ENCODE data around the gene CLASP1. TPM values are rescaled to one million over a fixed set of nuclear protein-coding genes. Genes with fewer than 3 reads are reported as not detected.
A peak's percentile ranks its signal among the peaks of the same experiment; 100 is the strongest.

Gene CLASP1
- total RNA-seq, 1 donor from 2014 or later, result 71.7 TPM

- intact Hi-C loops (cut with micrococcal nuclease), result no loop called here
- Mint-ChIP-seq H3K4me1 (ENCODE audit: low read depth) (peaks cover 28% of the 10 kb centered on the region), H3K27me3 (ENCODE audit: low read depth) (no peaks in the 10 kb centered on the region), H3K4me3 (ENCODE audit: low read depth) (no peak overlapping the region), H3K36me3 (ENCODE audit: low read depth) (peaks cover 3% of the 10 kb centered on the region), H3K27ac (no peak overlapping the region), H3K9me3 (no peaks in the 10 kb centered on the region)
- DNase-seq (ENCODE audit: low spot score), result no peak
Observed at GRCh38 chr2:121536347-121536746, 112.9 kb downstream of the CLASP1 start.

GRCh38 chr2:121534007-121534406 lies 115.3 kb downstream of the CLASP1 start:
- Mint-ChIP-seq H3K36me3 (ENCODE audit: low read depth) (peaks cover 6% of the 10 kb centered on the region), H3K4me1 (ENCODE audit: low read depth) (peaks cover 26% of the 10 kb centered on the region), H3K27ac (no peak overlapping the region), H3K27me3 (ENCODE audit: low read depth) (no peaks in the 10 kb centered on the region), H3K4me3 (ENCODE audit: low read depth) (no peak overlapping the region), H3K9me3 (no peaks in the 10 kb centered on the region)
- DNase-seq (ENCODE audit: low spot score), result no peak
- intact Hi-C loops (cut with micrococcal nuclease), result no loop called here

GRCh38 chr2:121532894-121533293 lies 116.4 kb downstream of the CLASP1 start:
- intact Hi-C loops (cut with micrococcal nuclease), result no loop called here
- DNase-seq (ENCODE audit: low spot score), result no peak
- Mint-ChIP-seq H3K27ac (no peak overlapping the region), H3K9me3 (no peaks in the 10 kb centered on the region), H3K36me3 (ENCODE audit: low read depth) (peaks cover 15% of the 10 kb centered on the region), H3K4me3 (ENCODE audit: low read depth) (no peak overlapping the region), H3K4me1 (ENCODE audit: low read depth) (peaks cover 36% of the 10 kb centered on the region), H3K27me3 (ENCODE audit: low read depth) (no peaks in the 10 kb centered on the region)

DNA sequence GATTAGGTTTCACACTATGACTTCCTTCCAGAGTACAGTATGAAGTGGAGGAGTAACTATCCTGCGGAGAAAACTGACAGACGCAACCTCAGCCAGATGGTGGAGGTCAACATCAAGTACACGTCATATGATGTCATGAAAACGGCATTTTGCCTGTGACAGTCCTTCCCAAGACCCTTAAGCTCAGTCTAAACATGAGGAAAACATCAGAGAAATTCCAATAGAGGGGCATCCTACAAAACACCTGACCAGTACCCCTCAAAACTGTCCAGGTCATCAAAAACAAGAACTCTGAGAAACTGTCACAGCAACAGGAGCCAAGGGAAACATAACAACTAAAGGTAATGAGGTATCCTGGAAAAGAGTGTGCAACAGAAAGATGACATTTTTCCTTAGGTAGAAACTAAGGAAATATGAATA lies 116.9 kb downstream of the CLASP1 start:
- Mint-ChIP-seq H3K27me3 (ENCODE audit: low read depth) (no peaks in the 10 kb centered on the region), H3K4me1 (ENCODE audit: low read depth) (peaks cover 42% of the 10 kb centered on the region), H3K4me3 (ENCODE audit: low read depth) (no peak overlapping the region), H3K9me3 (no peaks in the 10 kb centered on the region), H3K36me3 (ENCODE audit: low read depth) (peaks cover 20% of the 10 kb centered on the region), H3K27ac (no peak overlapping the region)
- intact Hi-C loops (cut with micrococcal nuclease), result no loop called here
- no peak for DNase-seq (ENCODE audit: low spot score)

GRCh38 chr2:121530212-121530705 lies 119.0 kb downstream of the CLASP1 start:
- no peaks in the 10 kb centered on the region for H3K9me3 Mint-ChIP-seq
- intact Hi-C loops (cut with micrococcal nuclease), result loop anchor here (1.0 to 2.0 kb wide), 3 partner anchors 31 to 225 kb away; partner anchors contain the start of gene TSN
- no peaks in the 10 kb centered on the region for H3K27me3 Mint-ChIP-seq (ENCODE audit: low read depth)
- peaks cover 53% of the 10 kb centered on the region for H3K4me1 Mint-ChIP-seq (ENCODE audit: low read depth)
- peaks cover 35% of the 10 kb centered on the region for H3K36me3 Mint-ChIP-seq (ENCODE audit: low read depth)
- DNase-seq (ENCODE audit: low spot score), result no peak
- H3K4me3 Mint-ChIP-seq (ENCODE audit: low read depth), result peak overlapping the region; percentile 96
- peak overlapping the region; percentile 99 for H3K27ac Mint-ChIP-seq

DNA sequence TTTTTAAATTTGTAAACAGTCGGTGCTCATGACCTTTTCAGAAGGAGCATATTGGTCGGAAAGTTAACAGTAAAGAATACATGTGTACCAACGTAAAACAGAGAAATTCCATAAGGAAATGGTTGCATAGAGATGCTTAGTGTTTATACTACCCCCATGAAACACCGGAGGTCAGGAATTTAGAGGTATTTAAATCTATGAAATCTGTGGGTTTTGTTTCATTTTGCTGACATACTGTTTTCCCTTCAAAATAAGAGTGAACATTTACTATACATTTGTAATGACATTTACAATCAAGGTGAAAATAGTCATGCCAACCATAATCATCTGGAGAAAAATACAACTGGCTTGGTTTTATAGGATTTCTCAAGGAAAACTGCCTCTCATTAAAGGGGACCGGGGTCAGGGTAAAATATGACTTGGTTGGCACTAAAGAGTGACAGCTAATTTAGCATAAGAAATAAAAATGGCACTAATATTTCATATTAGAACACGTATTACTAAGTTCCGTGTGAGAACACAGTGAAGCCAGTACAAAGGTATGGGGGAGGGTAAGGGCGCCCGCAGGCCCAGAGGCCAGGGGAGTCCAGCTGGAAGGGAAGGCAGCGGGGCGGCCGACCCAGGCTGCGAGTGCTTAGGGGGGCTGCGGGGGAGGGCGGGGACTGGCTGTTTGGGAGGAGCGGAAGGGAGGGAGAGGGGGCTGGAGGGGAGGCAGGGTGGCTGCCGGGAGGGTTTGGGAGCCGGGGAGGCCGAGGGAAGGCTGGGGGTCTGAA lies 119.6 kb downstream of the CLASP1 start:
- Mint-ChIP-seq H3K27ac (peak overlapping the region; percentile 99), H3K36me3 (ENCODE audit: low read depth) (peaks cover 40% of the 10 kb centered on the region), H3K9me3 (no peaks in the 10 kb centered on the region), H3K27me3 (ENCODE audit: low read depth) (no peaks in the 10 kb centered on the region), H3K4me3 (ENCODE audit: low read depth) (peak overlapping the region; percentile 96), H3K4me1 (ENCODE audit: low read depth) (peaks cover 53% of the 10 kb centered on the region)
- intact Hi-C loops (cut with micrococcal nuclease), result loop anchor here (1.0 to 5.0 kb wide), 4 partner anchors 31 to 226 kb away; partner anchors contain the start of gene TSN
- DNase-seq (ENCODE audit: low spot score), result no peak

DNA sequence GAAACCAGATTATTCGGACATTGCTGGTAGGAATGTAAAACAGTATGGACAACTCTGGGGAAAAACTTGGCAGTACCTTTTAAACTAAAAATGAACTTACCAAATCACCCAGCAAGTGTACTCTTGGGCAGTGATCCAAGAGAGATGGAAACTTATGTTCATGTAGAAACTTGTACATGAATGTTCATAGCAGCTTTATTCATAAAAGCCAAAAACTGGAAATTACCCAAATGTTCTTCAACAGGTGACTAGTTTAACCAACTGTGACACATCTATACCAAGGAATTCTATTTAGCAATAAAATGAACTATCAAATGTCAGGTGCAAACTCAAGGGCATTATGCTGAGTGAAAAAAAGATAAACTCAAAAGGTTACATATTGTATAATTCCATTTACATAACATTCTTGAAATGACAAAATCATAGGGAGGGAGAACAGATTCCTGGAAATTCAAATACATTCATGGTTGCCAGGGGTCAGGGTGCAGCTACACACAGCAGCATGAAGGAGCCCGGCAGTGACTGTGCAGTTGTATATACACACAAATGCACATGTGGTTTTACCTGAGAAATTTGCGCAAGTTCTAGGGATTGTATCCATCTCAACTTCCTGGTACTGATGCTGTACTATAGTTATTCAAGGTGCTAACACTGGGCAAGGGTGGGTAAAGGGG lies 122.1 kb downstream of the CLASP1 start:
- intact Hi-C loops (cut with micrococcal nuclease), result loop anchor here (1.0 to 5.0 kb wide), 2 partner anchors 125 to 195 kb away; no protein-coding TSS in a partner anchor
- peaks cover 41% of the 10 kb centered on the region for H3K4me1 Mint-ChIP-seq (ENCODE audit: low read depth)
- peak overlapping the region; percentile 46 for H3K27ac Mint-ChIP-seq

DNA sequence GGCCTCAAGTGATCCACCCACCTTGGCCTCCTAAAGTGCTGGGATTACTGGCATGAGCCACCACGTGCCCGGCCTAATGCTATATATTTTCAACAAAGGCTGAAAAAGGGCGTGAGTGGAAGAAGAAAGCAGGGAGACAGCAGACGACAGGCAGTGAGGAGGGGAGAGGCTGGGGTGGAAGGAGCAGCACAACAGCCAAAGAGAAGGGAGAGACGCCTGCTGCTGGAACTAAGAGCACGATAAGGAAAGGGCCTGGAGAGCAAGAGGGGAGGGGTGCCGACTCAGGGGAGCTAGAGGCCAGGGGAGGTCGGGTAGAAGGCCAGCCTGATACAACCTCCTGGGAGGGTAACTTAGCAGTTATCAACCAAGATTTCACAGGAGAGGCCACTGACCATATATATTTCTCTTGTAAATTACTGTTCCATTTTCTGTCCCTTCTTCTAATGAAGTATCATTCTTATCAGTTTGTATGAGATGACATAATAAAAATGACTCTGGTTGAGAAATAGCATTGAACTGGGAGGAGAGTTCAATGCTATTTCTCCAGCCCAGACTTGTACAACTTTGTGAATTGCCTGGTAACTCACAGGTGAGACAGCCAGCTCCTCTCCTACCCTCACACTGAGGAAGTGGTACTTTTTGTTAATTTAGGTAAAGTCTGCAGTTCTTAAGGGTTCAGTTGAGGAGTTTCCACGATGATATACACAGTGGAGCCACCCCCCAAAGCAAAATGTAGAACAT lies 124.4 kb downstream of the CLASP1 start:
- intact Hi-C loops (cut with micrococcal nuclease), result loop anchor here (5.0 kb wide), 1 partner anchor 123 kb away; no protein-coding TSS in a partner anchor
- H3K36me3 Mint-ChIP-seq (ENCODE audit: low read depth), result peaks cover 67% of the 10 kb centered on the region
- peaks cover 32% of the 10 kb centered on the region for H3K4me1 Mint-ChIP-seq (ENCODE audit: low read depth)
- H3K27ac Mint-ChIP-seq, result peak overlapping the region; percentile 53
- no peaks in the 10 kb centered on the region for H3K9me3 Mint-ChIP-seq
- no peak overlapping the region for H3K4me3 Mint-ChIP-seq (ENCODE audit: low read depth)
- DNase-seq (ENCODE audit: low spot score), result no peak
- H3K27me3 Mint-ChIP-seq (ENCODE audit: low read depth), result no peaks in the 10 kb centered on the region

More for the DNA sequence above, 122.1 kb downstream of the CLASP1 start:
- no peak for DNase-seq (ENCODE audit: low spot score)
- Mint-ChIP-seq H3K36me3 (ENCODE audit: low read depth) (peaks cover 55% of the 10 kb centered on the region), H3K4me3 (ENCODE audit: low read depth) (no peak overlapping the region), H3K9me3 (no peaks in the 10 kb centered on the region), H3K27me3 (ENCODE audit: low read depth) (no peaks in the 10 kb centered on the region)

GRCh38 chr2:121521359-121521758 lies 127.9 kb downstream of the CLASP1 start:
- Mint-ChIP-seq H3K36me3 (ENCODE audit: low read depth) (peaks cover 59% of the 10 kb centered on the region), H3K4me1 (ENCODE audit: low read depth) (peaks cover 8% of the 10 kb centered on the region), H3K27me3 (ENCODE audit: low read depth) (no peaks in the 10 kb centered on the region), H3K27ac (no peak overlapping the region), H3K9me3 (no peaks in the 10 kb centered on the region), H3K4me3 (ENCODE audit: low read depth) (no peak overlapping the region)
- intact Hi-C loops (cut with micrococcal nuclease), result no loop called here
- DNase-seq (ENCODE audit: low spot score), result no peak

DNA sequence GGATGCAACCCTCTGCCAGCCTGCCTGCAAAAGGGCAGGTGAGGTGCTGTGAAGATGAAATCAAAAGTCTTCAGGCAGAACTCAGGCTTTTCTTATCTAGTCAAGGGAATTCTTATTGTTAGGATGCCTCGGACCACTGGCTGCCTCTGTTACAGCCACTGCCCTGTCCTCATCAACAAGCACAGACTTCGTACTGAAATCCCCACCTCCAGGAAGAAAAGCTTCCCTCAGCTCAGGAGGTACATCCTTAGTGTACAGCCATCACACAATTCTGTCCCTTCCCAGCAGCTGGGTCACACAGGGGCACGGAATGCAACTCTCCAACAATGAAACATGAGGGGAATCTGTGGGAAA lies 128.6 kb downstream of the CLASP1 start:
- Mint-ChIP-seq H3K27me3 (ENCODE audit: low read depth) (no peaks in the 10 kb centered on the region), H3K36me3 (ENCODE audit: low read depth) (peaks cover 59% of the 10 kb centered on the region), H3K4me1 (ENCODE audit: low read depth) (peaks cover 3% of the 10 kb centered on the region), H3K9me3 (no peaks in the 10 kb centered on the region), H3K27ac (no peak overlapping the region), H3K4me3 (ENCODE audit: low read depth) (no peak overlapping the region)
- no peak for DNase-seq (ENCODE audit: low spot score)
- intact Hi-C loops (cut with micrococcal nuclease), result no loop called here

DNA sequence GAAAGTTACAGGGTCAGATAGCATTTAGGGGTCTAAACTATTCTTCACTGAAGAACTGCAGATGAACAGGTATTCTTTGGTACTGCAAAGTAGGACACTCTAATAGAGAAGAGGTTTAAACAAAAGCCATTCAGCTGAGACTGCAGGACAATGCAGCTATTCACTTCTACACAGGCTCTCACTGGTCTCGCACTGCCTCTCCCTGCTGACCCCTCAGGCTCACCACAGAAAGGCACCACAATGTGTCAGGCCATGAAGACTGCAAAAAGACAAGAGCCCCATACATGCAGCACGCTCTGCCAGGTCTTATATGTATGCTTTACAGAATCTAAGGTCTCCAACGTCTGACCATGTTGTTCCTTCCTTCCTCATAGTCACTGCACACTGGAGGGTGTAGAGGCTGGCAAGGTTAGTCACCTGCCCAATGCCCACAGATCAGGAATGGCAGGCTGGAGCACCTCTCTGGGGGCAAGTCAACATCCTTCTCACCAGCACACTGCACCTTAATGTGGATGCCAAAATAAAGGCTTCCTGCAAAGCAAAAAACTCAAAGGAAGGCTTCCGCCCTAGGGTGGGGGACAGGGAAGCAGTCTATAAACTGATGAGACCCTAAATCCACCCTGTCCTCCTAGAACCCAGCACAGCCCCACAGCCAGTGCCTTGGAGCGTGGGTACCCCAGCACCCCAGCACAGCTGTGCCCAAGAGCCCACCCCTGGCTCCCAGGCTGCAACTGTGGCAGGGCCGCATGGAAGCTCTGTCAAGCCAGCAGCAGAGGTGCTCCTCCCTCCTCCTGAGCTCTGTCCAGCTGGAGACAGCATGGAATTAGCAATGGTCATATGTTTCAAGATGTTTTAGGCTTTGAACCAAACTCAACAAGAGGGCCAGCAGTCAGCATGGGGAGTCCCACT lies 129.3 kb downstream of the CLASP1 start:
- H3K9me3 Mint-ChIP-seq, result no peaks in the 10 kb centered on the region
- intact Hi-C loops (cut with micrococcal nuclease), result no loop called here
- DNase-seq (ENCODE audit: low spot score), result no peak
- peaks cover 7% of the 10 kb centered on the region for H3K4me1 Mint-ChIP-seq (ENCODE audit: low read depth)
- peaks cover 60% of the 10 kb centered on the region for H3K36me3 Mint-ChIP-seq (ENCODE audit: low read depth)
- no peak overlapping the region for H3K27ac Mint-ChIP-seq
- no peak overlapping the region for H3K4me3 Mint-ChIP-seq (ENCODE audit: low read depth)
- H3K27me3 Mint-ChIP-seq (ENCODE audit: low read depth), result no peaks in the 10 kb centered on the region

DNA sequence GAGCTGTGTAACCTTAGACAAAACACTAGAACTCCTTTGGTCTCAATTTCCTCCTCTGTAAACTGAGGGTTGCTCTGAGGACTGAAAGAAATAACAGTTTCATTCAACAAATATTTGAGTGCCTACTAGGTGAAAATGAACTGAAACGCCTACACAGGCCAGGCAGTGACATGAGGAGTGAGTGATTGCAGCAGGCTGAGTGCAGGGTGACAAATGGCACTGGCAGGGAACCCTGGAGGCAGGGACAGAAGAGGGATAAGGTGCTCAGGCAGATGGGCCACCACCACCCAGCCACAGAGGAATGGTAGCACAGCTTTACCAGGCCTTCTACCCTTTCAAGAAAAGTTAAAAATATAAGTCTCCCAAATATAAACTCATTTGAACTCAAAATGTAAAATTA lies 130.1 kb downstream of the CLASP1 start:
- DNase-seq (ENCODE audit: low spot score), result no peak
- H3K4me1 Mint-ChIP-seq (ENCODE audit: low read depth), result peaks cover 14% of the 10 kb centered on the region
- no peak overlapping the region for H3K27ac Mint-ChIP-seq
- no peaks in the 10 kb centered on the region for H3K9me3 Mint-ChIP-seq
- no peaks in the 10 kb centered on the region for H3K27me3 Mint-ChIP-seq (ENCODE audit: low read depth)
- H3K4me3 Mint-ChIP-seq (ENCODE audit: low read depth), result no peak overlapping the region
- intact Hi-C loops (cut with micrococcal nuclease), result no loop called here
- H3K36me3 Mint-ChIP-seq (ENCODE audit: low read depth), result peaks cover 63% of the 10 kb centered on the region
